NCI-H510A treated with DMSO at 0.1 percent for 48 hours (cell line): ENCODE measurements around the gene WDR86.

Source experiments
- DNase-seq: peaks from one replicate; lab custom pipeline; 2025; lab: John Stamatoyannopoulos, UW

Gene WDR86

DNA sequence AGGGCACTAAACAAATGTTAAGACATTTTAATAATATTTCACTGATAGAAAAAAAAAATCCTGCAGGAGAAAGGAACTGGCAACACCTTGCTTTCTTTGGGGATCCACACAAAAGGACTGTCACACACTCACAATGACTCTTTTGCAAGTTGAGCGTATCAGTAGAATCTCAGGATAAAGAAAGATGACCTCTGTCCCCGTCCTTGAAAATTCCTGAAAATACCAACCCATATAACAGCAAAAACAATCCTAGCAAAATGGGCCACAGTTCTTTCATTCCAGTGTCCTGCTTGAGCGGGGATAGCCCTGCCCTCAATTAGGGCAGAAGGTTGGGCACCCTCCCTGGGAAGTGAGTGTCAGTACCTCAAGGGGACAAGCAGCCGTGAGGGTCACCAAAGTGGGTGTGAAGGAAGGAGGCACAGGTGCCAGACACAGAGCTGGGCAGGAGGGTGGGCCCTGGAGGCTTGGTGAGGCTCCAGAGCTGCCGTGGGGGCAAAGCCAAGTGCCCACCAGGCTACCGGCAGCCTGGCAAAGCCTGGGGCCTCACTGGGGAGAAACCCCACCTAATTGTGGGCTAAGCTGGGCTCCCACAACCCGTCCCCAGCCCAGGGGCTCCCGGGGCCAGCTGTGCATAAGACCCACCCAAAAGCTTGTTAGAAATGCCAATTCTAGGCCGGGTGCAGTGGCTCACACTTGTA, 2.8 kb downstream of the WDR86 start:
- no peak for DNase-seq

DNA sequence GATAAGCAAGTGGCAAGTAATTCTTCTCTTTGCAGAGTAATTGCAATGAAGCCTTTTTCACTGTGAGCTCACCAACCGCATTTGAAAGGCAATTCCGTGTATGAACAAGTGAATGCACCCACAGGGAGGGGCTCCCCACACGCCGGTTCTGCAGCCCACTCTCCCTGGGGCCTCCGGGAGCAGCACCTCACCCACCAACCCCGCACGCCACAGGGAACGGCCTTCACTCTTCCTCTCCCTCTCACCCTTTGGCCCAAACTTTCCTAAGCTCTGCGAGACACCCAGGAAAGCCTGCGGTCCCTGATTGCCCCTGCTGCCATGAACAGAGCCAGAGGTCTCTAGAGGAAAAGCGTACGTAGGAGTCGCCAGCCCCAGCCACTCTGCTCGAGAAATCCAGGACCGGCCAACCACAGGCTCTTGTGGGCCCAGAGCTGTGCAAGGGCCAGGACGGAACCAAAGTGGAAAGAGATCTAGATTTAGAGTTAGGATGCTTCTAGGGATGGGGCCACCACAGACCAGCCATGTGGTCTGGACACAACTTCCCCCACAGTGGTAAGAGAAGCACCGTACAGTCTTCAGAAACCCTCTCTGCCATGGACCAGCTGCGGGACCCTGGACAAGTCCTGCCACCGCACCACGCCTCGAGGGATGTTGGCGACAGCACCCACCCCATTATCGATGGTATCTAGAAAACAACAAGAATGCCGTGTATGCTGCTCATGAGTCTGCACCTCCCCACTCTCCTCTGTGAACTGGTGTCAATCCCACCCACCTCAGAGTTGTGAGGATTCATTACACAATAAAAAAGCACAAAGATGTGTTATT, 3.6 kb downstream of the WDR86 start:
- no peak for DNase-seq

DNA sequence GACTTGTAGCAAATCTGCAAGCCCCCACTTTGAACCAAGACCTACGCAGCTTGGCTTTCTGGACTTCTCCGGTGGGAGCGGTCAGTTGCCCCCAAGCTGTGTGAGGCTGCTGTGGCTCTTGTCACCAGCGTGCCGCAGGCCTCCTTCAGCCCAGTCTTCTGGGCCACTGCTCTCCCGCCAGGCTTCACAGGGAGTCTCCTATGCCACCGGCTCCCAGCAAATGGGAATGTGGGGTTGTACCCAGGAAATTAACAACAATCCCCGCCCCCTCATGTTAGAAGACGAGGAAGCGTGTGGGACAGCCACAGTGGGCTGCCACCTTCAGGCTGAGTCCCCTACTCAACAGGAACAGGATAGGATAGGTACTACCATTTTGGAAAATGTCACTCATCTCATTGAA, 4.2 kb downstream of the WDR86 start:
- no peak for DNase-seq

DNA sequence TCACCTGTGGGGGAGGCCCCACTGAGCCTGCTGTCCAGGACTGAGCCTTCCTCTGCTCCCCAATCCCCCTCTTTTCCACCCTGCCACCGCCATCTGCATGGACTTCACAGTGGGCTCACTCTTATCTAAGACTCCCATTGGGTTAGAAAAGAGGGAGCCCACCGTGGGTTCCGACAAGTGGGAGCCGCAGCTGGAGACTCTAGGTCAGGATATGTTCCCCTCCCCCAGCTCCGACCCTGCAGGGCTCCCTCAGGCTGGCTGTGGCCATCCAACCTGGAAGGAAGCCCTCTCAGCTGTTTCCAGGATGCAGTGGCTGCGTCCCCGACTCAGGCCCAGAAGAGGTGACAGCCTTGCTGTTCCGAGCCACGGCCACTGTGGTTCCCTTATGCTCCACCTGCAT, 4.8 kb downstream of the WDR86 start:
- no peak for DNase-seq

DNA sequence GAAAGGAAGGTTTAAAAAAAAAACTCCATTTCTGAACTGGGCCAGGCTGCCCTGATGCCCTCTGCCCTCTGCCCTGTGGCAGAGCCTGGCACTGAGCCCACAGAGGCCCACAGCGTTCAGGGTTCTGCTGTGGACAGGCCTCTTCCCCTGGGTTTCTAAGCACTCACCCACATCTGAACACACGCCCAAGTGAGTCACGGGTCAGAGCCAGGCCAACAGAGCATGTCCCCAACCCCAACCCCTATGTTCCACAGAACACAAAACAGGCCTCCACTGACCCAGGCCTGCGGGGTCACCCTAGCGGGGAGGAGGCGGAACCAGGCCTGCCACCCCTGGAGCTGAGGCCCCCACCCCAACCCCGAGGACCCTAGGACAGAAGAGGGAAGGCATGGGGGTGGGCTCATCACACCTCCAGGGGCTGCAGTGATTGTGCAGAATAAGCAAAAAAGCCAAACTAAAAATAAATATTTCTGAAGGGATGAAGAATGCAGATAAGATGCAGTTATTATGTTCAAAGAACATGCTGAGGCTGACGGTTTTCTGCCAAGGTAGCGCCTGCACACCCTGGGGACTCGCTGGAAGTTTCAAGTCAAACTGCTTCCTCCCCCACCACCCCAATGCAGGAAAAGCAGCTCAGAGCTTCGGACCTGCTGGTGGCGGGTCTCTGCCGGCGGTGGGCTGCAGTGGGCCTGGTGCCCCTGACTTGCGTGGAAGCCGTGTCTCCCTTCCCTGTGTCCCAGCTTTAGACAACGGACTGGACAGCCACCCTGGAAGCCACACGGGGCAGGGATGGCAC, 5.4 kb downstream of the WDR86 start:
- no peak for DNase-seq

DNA sequence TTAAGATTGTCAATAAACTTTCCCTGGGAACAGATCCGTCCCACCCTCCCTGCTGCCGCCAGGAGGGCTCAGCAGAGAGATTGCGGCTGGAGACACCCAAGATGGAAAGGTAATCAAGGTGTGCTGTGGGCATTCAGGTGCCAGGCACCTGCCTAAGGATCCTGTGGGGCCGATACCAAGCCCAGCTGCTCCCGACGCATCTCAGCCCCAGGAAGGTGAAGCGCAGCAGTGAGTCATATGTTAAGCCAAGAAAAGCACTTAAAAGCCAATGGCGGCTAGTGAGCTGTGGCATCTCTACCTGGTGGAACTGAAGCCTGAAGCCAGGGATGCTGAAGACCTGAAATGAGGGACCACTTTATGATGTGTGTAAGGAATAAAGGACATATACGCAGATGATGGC, 6.1 kb downstream of the WDR86 start:
- no peak for DNase-seq

DNA sequence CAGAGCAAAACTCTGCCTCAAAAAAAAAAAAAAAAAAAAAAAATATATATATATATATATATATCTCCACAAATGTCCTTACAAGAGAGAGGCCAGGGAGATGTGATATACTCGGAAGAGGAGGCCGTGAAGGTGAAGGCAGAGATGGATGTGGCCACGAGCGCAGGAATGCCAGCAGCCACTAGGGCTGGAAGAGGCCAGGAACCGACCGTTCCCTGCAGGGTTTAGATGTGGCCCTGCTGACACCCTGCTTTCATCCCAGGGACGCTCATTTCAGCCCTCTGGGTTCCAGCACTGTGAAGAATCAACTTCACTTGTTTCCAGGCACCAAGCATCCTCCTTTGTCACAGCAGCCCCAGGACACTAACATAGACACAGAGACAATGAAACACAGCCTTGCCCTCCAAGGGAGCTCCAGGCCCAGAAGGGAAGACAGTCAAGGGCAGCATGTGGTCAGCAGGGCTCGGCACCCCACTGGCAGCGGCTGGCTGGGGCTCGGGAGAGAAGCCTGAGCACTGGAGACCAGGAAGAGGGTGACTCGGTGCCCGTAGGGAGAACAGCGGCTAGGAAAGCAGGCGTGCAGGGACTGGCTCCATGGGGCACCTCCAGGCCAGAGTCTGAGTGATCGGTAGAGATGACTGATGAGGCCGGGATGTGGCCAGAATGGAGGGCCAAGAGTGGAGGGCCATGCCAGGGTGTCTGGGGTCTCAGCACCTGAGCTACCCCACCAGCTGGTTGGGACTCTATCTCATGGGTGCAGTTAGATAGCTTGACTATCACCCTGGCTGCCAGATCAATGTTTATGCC, 7.6 kb downstream of the WDR86 start:
- DNase-seq = no peak

DNA sequence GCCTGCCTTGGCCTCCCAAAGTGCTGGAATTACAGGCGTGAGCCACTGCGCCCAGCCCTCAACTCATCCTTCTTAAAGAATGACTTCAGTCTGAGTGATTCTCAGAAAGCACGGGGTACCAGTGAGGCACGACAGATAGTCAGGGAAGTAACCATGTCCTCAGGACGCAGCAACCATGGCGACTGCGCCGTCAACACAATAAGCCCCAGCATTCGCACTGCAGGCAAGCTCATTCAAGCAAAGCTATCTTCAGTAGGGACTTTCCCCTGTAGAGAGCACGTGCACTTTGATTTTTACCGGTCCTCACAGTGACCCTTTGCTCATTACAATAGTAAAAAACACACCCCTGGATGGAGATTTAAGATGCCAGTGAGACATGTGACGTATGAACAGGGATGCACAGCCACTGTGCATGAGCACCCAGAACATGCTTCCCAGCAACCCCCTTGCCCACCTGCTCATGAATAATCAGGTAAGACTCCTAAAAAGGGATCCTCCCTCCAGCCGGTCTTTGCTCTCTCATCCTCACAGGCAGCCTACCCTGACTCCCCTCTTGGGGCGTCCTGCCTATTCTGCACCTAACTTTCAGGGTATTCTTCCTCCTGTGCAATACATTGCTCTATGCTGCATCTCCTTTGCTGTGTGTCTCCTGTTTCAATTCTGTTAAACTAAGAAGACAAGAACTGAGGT, 9.1 kb downstream of the WDR86 start:
- no peak for DNase-seq

DNA sequence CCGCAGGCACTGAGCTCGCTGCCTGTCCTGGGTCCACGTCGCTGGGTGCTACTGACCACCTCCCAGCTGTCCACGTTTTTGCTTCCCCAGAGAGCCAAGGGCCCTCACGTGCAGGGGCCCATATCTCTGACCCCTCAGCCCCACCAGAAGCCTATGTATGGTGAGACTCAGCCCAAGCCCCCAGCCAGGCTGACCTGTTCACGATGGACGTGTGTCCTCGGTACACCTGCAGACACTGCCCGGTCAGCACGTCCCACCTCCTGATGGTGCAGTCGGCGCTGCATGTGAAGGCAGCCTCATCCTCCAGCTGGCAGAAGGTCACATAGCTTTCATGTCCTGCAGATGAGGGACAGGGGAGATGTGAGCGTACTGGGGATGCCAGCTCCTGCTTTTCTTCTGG, 9.9 kb downstream of the WDR86 start:
- no peak for DNase-seq

DNA sequence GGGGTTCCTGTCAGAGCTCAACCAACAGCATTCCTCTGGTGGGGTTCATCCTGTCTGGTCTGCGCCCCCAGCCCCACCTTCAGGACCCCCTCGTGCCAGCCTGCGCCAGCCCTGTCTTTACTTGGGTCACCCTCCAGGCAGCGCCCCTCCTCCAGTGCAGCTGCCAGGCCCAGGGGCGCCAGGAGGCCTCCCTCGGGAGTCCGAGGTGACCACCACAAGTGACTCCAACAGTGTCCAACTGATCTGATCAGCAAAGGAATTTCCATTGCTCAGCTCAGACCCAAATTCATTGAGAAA, 10.6 kb downstream of the WDR86 start:
- no peak for DNase-seq

DNA sequence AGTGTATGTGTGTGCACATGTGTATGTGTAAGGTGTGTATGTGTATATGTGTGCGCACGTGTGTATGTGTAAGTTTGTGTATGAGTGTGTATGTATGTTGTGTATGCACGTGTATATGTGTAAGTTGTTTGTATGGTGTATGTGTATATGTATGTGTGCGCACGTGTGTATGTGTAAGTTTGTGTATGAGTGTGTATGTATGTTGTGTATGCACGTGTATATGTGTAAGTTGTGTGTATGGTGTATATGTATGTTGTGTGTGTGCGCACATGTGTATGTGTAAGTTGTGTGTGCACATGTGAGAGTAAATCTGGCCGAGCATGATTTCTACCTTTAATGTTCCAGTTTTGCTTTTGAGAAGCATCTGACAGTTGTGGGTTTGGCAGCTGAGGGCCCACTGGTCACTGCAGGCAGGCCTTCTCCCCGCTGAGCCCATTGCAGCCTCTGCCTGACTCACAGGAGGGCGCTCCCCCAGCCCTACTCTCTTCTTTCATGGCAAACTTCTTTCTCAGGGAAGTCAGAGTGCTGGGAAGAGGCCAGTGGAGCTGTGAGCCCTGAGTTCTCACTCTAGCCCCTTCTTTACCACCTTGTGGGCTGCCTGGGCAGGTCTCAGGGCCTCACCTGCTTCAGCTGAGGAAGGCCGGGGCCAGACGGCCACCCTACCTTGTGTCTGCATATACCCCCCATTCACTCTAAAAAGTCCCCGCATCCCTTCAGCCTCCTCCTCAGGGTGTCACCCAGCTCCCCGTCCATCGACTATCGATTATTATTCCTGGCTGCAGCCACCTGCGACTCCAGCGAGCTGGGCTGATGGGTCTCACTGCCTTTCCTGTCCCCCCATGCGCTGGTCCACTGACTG, 11.2 kb downstream of the WDR86 start:
- DNase-seq = no peak

DNA sequence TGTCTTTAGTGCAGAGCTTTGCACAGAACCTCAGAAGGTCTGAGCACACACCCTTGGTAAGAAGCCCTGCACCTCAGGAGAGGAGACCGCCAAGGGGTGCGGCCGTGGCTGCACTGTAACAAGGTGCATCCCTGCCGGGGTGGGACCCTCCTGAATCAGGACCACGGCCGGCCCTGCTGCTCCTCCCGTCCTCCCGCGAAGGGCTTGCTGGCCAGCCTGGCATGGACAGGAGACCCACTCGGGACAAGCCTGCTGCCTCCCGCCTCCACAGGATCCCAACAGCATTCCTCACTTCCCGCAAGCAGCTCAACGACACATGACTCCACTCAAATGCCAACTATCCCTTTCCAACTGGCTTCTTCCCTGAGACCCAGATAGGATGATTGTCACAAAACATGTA, 12.8 kb downstream of the WDR86 start:
- DNase-seq = no peak

DNA sequence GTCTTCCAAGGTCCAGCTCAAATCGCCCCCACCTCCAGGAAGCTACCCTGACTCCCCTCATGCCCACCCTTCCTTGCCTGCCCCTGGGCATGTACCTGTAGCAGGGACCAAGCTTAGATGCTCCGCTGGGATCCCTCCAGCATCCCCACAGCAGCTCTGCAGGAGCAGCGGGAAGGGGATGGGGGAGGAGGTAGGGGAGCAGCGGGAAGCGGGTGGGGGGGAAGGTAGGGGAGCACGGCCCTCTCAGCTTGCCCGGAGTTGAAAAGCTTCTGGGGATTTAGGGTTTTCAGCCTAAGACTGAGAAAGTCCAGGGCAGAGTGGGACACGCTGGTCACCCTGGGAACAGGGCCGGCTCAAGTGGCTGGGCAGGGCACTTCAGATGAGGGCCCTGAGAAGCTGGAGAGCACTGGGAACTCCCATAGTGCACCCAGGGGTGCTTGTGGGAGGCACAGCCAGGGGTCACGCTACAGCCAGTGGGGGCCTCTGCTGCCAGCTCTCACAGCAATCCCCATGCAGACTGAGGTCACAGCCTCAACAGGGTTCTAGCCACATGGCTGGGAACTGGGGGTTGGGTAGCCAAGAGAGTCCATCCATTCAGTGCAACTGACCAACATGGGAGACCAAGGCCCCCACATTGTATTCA, 13.4 kb downstream of the WDR86 start:
- DNase-seq = no peak

DNA sequence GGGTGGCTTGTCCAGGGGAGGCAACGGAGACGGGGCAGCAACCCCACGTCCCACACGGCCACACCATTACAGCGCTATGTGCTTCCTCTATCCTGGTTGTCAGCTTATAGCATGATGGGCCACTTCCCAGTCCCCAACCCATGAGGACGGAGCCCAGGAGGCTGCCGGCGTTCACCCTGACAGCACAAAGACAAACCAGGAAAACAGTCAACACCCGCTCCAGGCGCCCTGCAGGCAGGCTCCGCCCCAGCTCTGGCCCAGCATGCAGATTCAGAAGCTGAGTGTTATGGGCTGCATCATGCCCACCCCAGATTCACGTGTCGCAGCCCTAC, 14.8 kb downstream of the WDR86 start:
- DNase-seq = no peak

DNA sequence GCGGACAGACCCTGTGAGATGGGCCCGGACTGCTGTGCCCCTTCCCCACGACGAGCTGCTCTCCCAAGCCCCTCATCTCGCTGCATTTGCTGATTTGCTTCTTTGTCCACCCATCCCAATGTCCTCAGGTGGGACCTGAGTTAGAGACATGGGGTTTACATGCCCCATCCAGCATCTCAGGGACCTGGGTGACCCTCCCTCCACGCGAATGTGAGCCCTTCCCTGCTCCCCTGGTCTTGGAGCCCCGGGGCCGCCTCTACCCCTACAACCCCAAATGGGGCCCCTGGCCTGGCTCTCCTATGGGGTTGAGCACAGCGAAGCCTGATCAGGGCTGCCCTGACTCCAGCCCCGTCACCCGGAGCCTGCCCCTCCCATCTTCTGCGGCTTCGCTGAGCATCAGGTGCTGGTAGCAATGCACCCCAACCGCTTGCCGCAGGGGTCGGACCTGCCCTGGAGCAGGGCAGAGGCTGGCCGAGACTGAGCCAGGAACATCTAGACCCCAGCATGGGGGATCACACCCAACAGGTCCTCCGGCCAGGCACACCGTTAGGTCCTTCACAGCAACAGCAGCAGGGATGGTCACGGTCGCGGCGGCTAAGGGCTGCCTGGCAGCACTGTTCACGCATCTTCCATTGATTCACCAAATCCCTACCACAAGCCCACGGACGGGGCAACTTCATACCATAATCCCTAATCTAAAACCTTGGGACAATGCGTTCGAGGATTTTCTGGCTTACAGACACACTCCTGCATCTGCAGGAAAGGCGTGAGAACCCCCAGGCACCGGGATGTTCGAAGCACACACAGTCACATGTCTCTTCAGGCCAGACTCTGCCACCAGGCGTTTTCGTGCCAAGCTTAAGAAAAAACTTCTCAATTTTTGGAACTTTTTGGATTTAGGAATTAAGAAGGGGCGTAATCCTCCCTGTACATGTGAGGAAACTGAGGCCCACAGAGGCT, 15.5 kb downstream of the WDR86 start:
- no peak for DNase-seq

DNA sequence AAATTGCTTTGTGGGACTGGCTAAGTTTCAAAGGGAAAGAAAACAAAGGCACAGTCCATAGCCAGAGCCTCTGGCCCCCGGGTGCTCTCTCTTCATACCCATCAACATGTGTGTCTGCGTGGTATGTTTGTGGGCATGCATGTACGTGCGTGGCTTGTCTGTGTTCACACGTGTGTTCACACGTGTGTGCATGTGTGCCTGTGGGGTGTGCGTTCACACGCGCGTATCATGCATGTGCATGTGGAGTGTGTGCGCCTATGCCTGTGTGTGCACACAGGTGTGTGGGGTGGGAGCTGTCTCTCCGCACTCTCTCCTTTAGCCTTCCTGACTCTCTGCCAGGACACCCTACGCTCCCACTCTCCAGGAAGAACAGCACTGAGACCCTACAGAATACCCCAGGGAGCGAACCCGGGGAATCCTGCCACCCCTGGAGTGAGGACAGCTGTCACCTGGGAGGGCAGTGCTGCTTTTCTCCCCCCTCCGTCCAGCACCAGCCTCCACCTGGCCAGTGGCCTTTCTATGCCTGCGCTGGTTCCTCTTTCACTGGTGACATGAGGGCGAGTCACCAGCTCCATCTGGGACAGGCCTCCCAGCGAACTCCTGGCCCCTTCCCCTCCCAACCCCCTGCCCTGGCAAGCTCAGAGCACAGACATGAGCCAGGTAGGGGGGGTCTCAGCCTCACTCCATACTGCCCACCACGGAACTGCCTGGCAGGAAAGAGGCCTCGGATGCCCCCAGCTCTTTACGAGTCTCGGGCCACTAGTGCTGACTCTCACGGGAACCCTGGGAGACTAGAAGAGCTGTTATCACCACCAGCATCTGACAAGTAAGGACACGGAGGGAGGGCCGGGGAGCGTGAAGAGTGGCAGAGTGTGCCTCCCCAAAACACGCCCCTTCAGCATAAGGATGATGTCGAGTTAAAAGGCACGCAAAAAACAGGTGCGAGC, 16.5 kb downstream of the WDR86 start:
- DNase-seq = no peak

DNA sequence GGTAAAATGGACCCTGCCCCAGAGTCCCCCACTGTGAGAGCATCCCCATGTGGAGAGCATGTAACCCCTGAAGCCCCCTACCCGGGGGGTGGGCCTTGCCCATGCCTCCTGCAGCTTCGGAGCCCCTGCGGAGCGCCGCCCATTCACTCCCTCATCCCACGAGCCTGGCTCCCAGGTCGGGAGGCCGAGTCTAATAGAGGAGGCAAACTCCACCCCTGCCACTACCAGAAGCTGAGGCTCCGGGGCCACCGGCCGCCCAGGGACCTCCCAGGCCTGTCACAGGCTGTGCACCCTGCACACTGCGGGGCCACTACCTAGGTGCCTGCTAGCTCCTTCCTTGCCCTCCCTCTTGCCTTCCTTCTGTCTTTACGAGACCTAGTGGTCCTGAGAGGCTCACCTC, 17.4 kb downstream of the WDR86 start:
- DNase-seq = no peak

DNA sequence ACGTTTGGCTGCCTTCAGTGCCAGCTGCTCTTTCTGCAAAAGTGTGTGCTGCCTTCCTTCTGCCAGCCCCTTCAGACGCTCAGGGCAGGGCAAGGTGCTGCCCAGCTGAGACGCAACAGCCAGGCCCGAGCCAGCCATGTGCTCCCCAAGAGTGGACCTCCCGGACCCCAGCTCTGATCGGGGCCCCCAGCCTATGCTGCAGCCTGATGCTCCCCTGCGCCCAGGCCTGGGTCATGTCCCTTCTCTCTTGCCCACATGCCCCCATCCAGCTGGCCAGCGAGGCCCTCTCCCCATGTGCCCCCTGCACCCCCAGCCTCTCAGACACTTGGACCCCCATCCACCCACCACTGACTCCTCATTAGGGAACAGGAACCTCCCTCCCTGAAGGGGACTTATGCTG, 17.8 kb downstream of the WDR86 start:
- no peak for DNase-seq
